Hepatocyte (in vitro differentiated cells): ENCODE data around the gene GRK2. TPM values are rescaled to one million over a fixed set of nuclear protein-coding genes. Genes with fewer than 3 reads are reported as not detected.
A peak's percentile ranks its signal among the peaks of the same experiment; 100 is the strongest.

Source experiments
- DNase-seq: peaks from one replicate; pipeline ENCODE4 v3.0.0-alpha.2; 2016; ENCODE audit warnings: low spot score
- H2AFZ ChIP-seq: fragments of 200-600 bp; sonication (generic); 2 replicates; pipeline ENCODE4 v1.6.0; 2016; ENCODE audit warnings: antibody characterized with exemption, mild to moderate bottlenecking
- H3K27ac ChIP-seq: fragments of 200-600 bp; sonication (generic); 2 replicates; pipeline ENCODE4 v1.5.1; 2016; ENCODE audit warnings: mild to moderate bottlenecking
- H3K27me3 ChIP-seq: fragments of 200-600 bp; sonication (generic); 2 replicates; pipeline ENCODE4 v1.6.1; 2016
- H3K36me3 ChIP-seq: fragments of 200-600 bp; sonication (generic); replicated peaks from 2 replicates; pipeline ENCODE4 v1.5.1; 2016; ENCODE audit warnings: low read depth; ENCODE audit not compliant: insufficient read depth
- H3K4me1 ChIP-seq: fragments of 200-600 bp; sonication (generic); 2 replicates; pipeline ENCODE4 v1.5.1; 2016; ENCODE audit warnings: mild to moderate bottlenecking, moderate library complexity; ENCODE audit not compliant: insufficient read depth
- H3K4me2 ChIP-seq: fragments of 200-600 bp; sonication (generic); 2 replicates; pipeline ENCODE4 v1.6.0; 2016
- H3K4me3 ChIP-seq: fragments of 200-600 bp; sonication (generic); 2 replicates; pipeline ENCODE4 v1.5.1; 2016; ENCODE audit warnings: mild to moderate bottlenecking
- H3K79me2 ChIP-seq: fragments of 200-600 bp; sonication (generic); 2 replicates; pipeline ENCODE4 v1.6.0; 2017; ENCODE audit warnings: mild to moderate bottlenecking
- H3K9me2 ChIP-seq: fragments of 200-600 bp; sonication (generic); replicated peaks from 2 replicates; pipeline ENCODE4 v1.6.0; 2017; ENCODE audit warnings: mild to moderate bottlenecking; ENCODE audit not compliant: insufficient read depth
- H3K9me3 ChIP-seq: fragments of 200-600 bp; sonication (generic); 2 replicates; pipeline ENCODE4 v1.5.1; 2016; ENCODE audit warnings: low read depth, mild to moderate bottlenecking
- H4K20me1 ChIP-seq: fragments of 200-600 bp; sonication (generic); 2 replicates; pipeline ENCODE4 v1.6.0; 2016; ENCODE audit warnings: mild to moderate bottlenecking; ENCODE audit not compliant: insufficient read depth, poor library complexity, severe bottlenecking
- EZH2 ChIP-seq: fragments of 200-600 bp; sonication (generic); IDR thresholded peaks from 2 replicates; pipeline ENCODE4 v1.6.1; 2016; ENCODE audit warnings: antibody characterized with exemption, mild to moderate bottlenecking, borderline replicate concordance
- EZH2phosphoT487 ChIP-seq: fragments of 200-600 bp; sonication (generic); IDR thresholded peaks from one replicate; pipeline ENCODE4 v1.6.1; 2018; ENCODE audit warnings: antibody characterized with exemption, mild to moderate bottlenecking, low read depth, moderate library complexity; ENCODE audit not compliant: unreplicated experiment, severe bottlenecking
- WGBS: methylation state at CpG from one replicate; pipeline ENCODE4 v1.1.6; 2016; ENCODE audit warnings: low lambda C conversion rate; ENCODE audit errors: missing lambda C conversion rate; 5-methylcytosine and 5-hydroxymethylcytosine counted together
- polyA plus RNA-seq: library from polyadenylated mRNA; unstranded; fragments of >200 nt; fragmentation: Nextera tagmentation; extraction: Ambion mirVana; gene quantifications from 2 replicates; pipeline ENCODE4 v1.2.1, GENCODE V29; 2016
- total RNA-seq: library from RNA; depleted of rRNA; stranded (reverse); fragments of >200 nt; gene quantifications from 2 replicates; pipeline ENCODE4 v1.2.3, GENCODE V29; 2014
- TF ChIP-seq, protein P1 (sequence below): fragments of 200-600 bp; sonication (generic); IDR thresholded peaks from 2 replicates; pipeline ENCODE4 v1.5.1; 2016; ENCODE audit warnings: antibody characterized with exemption, mild to moderate bottlenecking; ENCODE audit not compliant: poor library complexity

Gene GRK2
- total and polyA plus RNA-seq, 2 experiments from 2014 or later = 41.4 to 59.6 TPM

DNA sequence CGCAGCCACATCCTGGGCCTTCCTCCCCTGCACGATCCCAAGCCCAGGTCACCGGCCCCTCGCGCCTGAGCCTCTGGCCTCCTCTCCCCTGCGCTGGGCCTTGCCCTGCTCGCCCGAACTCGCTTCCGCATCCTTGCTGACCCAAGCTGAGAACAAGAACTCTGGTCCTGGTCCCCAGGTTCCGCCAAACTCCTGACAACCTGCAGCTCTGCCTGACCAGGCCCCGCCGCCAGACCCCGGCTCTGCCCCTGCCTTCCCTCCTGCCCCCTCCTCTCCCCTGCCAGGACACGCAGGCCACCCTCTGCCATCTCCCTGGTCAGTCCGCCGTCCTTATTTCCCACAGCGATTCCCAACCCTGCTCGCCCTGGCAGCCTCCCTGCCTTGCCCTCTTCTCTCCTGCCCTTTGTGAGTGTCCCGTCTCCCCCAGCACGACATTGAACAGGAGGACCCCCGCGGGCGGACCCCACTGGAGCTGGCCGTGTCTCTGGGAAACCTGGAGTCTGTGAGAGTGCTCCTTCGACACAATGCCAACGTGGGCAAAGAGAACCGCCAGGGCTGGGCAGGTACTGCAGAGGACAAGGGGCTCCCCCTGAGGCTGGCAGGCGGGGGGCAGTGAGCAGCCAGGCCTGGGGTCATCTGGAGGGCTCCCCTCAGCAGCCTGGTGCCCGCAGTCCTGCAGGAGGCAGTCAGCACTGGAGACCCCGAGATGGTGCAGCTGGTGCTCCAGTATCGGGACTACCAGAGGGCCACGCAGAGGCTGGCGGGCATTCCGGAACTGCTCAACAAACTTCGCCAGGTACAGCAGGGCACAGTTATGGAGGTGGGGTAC, 23.6 kb downstream of the GRK2 start:
- 42% methylated on average over 33 of the region's 36 CpGs for WGBS
- H3K9me2 ChIP-seq = no peaks in the 10 kb centered on the region
- DNase-seq = no peak
- peak overlapping the region; percentile 99 for H3K4me2 ChIP-seq
- no peaks in the 10 kb centered on the region for H3K9me3 ChIP-seq
- H3K4me1 ChIP-seq = peaks cover 24% of the 10 kb centered on the region
- H3K27me3 ChIP-seq = no peaks in the 10 kb centered on the region
- H2AFZ ChIP-seq = peak overlapping the region; percentile 35
- H3K27ac ChIP-seq = peak overlapping the region; percentile 85
- no peaks in the 10 kb centered on the region for H3K36me3 ChIP-seq
- peaks cover 35% of the 10 kb centered on the region for H3K79me2 ChIP-seq
- H4K20me1 ChIP-seq = no peaks in the 10 kb centered on the region
- TF ChIP-seq, protein P1, sequence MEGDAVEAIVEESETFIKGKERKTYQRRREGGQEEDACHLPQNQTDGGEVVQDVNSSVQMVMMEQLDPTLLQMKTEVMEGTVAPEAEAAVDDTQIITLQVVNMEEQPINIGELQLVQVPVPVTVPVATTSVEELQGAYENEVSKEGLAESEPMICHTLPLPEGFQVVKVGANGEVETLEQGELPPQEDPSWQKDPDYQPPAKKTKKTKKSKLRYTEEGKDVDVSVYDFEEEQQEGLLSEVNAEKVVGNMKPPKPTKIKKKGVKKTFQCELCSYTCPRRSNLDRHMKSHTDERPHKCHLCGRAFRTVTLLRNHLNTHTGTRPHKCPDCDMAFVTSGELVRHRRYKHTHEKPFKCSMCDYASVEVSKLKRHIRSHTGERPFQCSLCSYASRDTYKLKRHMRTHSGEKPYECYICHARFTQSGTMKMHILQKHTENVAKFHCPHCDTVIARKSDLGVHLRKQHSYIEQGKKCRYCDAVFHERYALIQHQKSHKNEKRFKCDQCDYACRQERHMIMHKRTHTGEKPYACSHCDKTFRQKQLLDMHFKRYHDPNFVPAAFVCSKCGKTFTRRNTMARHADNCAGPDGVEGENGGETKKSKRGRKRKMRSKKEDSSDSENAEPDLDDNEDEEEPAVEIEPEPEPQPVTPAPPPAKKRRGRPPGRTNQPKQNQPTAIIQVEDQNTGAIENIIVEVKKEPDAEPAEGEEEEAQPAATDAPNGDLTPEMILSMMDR = no peak
- peak overlapping the region; percentile 61 for H3K4me3 ChIP-seq

DNA sequence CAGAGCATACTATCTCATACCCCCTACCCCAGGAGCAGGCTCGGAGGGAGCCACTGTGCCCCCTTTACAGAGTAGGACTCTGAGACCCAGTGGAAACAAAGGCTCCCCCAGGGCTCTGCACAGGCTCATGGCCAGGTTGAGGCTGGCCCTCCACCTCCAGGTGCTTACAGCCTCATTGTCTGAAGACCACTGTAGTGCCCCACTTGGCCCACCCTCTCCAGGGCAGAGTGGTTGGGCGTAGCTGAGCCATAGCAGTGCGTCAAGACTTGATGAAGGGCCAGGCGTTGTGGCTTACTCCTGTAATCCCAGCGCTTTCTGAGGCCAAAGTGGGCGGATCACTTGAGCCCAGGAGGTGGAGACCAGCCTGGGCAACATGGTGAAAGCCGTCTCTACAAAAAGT, 24.5 kb downstream of the GRK2 start:
- Histone ChIP-seq H3K4me1 (peaks cover 24% of the 10 kb centered on the region), H3K4me3 (no peak overlapping the region), H4K20me1 (no peaks in the 10 kb centered on the region), H3K36me3 (peaks cover under 1% of the 10 kb centered on the region), H2AFZ (no peak overlapping the region), H3K9me3 (peaks cover 6% of the 10 kb centered on the region), H3K27ac (no peak overlapping the region), H3K27me3 (no peaks in the 10 kb centered on the region), H3K79me2 (peaks cover 42% of the 10 kb centered on the region), H3K4me2 (peak overlapping the region; percentile 99), H3K9me2 (no peaks in the 10 kb centered on the region)
- TF ChIP-seq, protein P1 = no peak
- TF ChIP-seq EZH2 (no peak), EZH2phosphoT487 (no peak)
- WGBS = 88% methylated on average over 7 of the region's 7 CpGs
- DNase-seq = no peak

DNA sequence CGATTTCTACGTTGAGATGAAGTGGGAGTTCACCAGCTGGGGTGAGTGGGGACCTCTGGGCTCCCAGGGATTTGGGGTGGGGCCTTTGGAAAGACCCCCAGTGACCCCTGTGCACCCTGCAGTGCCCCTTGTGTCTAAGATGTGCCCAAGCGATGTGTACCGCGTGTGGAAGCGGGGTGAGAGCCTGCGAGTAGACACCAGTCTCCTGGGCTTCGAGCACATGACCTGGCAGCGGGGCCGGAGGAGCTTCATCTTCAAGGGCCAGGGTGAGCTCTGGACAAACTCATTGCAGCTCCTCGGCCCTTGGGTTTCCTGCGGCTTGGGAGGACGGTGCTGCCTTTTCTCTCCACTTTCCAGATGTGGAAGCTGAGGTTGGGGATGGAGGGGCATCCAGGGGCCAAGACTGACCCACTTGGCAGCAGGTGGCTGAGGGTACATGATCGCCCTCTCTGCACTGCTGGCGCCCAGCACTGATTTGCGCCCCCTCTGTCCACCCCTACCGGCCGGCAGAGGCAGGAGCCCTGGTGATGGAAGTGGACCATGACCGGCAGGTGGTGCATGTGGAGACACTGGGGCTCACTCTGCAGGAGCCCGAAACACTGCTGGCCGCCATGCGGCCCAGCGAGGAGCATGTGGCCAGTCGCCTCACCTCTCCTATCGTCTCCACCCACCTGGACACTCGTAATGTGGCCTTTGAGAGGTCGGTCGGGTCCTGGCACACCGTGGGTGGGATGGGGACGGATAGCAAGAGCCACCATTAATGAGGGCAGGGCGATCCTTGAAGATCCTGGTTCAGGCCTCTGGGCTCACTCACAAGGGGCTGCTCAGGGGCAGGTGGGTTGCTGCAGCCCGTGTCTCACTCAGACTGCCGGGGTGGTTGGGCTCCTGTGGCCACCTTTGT, 25.5 kb downstream of the GRK2 start:
- Histone ChIP-seq H3K79me2 (peaks cover 52% of the 10 kb centered on the region), H4K20me1 (no peaks in the 10 kb centered on the region), H3K4me1 (peaks cover 24% of the 10 kb centered on the region), H3K9me2 (no peaks in the 10 kb centered on the region), H3K4me2 (no peak overlapping the region), H3K9me3 (peaks cover 7% of the 10 kb centered on the region), H2AFZ (no peak overlapping the region), H3K27ac (no peak overlapping the region), H3K36me3 (peaks cover 7% of the 10 kb centered on the region), H3K27me3 (no peaks in the 10 kb centered on the region), H3K4me3 (no peak overlapping the region)
- WGBS = 96% methylated on average over 33 of the region's 33 CpGs
- TF ChIP-seq, protein P1 = no peak
- TF ChIP-seq EZH2phosphoT487 (no peak), EZH2 (no peak)
- DNase-seq = no peak
